H1 (cell line): ENCODE results near the gene PNO1. TPM values are rescaled to one million over a fixed set of nuclear protein-coding genes. Genes with fewer than 3 reads are reported as not detected.

Experiments used
- polyA plus RNA-seq, 7 experiments: library from polyadenylated mRNA; depleted of rRNA in 3 of 7; stranded (reverse) in 5 of 7; unstranded in 2 of 7; fragments of >200 nt in 5 of 7; fragments of 200-250 nt in 2 of 7; gene quantifications; 1 replicate in 5 of 7; 2 replicates in 1 of 7; 4 replicates in 1 of 7; pipeline versions ENCODE4 v1.2.1 to v1.2.3, GENCODE V29; 2011 to 2013; ENCODE audit warnings: missing spikeins in 2 of 7, mixed read lengths in 2 of 7
- total RNA-seq: library from RNA; stranded (reverse); fragmentation: NEBNext Ultra II Directional; extraction: Animal tissue kit (Norgen Biotek cat#: 25700); gene quantifications from 2 replicates; pipeline ENCODE4 v1.2.1, GENCODE V29; 2021
- TF ChIP-seq, protein P1 (sequence below): IDR thresholded peaks from 2 replicates; pipeline ENCODE4 v1.6.1; 2012; ENCODE audit warnings: low read length, inconsistent platforms

Gene PNO1
- total and polyA plus RNA-seq, 2 of the 8 experiments (the other 6 are each of a cell fraction or from before 2014, with no cell fraction given): 18.6 to 33.2 TPM

DNA sequence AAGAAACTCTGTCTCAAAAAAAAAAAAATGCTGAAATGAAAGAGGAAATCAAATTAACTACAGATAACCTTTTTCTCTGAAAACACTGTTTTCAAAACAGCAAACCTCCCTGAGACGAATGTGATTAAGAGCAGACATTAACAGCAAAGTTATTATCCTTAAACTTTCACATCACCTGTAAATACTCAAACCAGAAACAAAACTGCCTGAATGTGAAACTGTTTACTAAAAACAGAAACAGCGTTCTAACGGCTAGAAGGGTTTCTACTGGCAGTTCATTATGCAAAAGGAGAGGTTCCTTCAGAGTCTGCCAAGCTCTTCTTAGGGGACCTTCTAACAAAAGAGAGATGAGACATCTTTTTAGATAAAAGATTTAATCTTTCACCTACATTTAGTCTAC lies 45.9 kb downstream of the PNO1 start (continued):
- TF ChIP-seq, protein P1, sequence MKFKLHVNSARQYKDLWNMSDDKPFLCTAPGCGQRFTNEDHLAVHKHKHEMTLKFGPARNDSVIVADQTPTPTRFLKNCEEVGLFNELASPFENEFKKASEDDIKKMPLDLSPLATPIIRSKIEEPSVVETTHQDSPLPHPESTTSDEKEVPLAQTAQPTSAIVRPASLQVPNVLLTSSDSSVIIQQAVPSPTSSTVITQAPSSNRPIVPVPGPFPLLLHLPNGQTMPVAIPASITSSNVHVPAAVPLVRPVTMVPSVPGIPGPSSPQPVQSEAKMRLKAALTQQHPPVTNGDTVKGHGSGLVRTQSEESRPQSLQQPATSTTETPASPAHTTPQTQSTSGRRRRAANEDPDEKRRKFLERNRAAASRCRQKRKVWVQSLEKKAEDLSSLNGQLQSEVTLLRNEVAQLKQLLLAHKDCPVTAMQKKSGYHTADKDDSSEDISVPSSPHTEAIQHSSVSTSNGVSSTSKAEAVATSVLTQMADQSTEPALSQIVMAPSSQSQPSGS: no peak
